ENCODE measurements around the gene OGDH.
A peak's percentile ranks its signal among the peaks of the same experiment; 100 is the strongest.

GRCh38 chr7:44618753-44619152, 12.3 kb downstream of the OGDH start:
- TF ChIP-seq TAF1 (IDR thresholded peaks at IDR 0.05; ENCODE audit: low read depth), result no peak; the same call in 1 of the 2 replicates
- 0 out of 2 replicates have a peak, but pooled peaks have one; percentile 36 for TF ChIP-seq MAX (IDR thresholded peaks at IDR 0.05)
- TF ChIP-seq TCF12 (IDR thresholded peaks at IDR 0.05; ENCODE audit: low read depth), result peak; percentile 93
- TF ChIP-seq RAD21 (IDR thresholded peaks at IDR 0.05; ENCODE audit: low read depth), result peak; percentile 24; the same call in 1 of the 2 replicates
- peak; percentile 70 for TF ChIP-seq NFIC (IDR thresholded peaks at IDR 0.05)
- peak; percentile 77 for TF ChIP-seq FOXM1 (IDR thresholded peaks at IDR 0.05; ENCODE audit: borderline replicate concordance, low read depth)
- TF ChIP-seq EGR1 (IDR thresholded peaks at IDR 0.05), result no peak
- no peak for TF ChIP-seq ZBTB7A (IDR thresholded peaks at IDR 0.05; ENCODE audit: low read depth)
- TF ChIP-seq USF1 (IDR thresholded peaks at IDR 0.05), result peak; percentile 60
